ENCODE measurements around the gene APOL6. TPM values are rescaled to one million over a fixed set of nuclear protein-coding genes. Genes with fewer than 3 reads are reported as not detected.
"Not testable (repeated sequence)": the region's sequence is repeated elsewhere in the genome, so short reads cannot be mapped to it uniquely, and the experiment has no call there.

APOL6 gene
- total RNA-seq, 2 donors from 2014 or later: not detected

DNA sequence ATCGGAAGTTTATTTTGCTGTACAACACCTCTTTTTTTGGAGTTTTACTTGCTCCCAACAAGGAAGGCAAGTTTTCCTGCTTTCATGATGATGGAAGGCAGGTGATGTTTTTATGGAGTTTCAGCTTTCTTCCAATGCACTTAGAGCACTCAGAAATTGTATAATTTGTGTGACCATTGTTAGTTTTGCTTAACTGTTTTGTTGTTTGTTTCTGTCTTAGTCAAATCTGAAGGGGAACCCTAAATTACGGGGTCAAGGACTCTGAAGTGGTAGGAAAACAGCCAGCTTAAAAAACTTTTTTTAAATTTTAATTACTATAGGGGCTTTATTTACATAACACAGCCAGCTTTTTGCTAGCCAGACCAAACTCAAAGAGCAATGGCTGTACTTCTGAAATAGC lies 14.7 kb downstream of the APOL6 start:
- H3K4me1 ChIP-seq (ENCODE audit: control insufficient read depth, insufficient read depth, low read length): peaks cover 5% of the 10 kb centered on the region
- H3K27me3 ChIP-seq (ENCODE audit: control insufficient read depth, insufficient read depth, low read length, poor library complexity, severe bottlenecking): no peaks in the 10 kb centered on the region
- no peak overlapping the region for H3K27ac ChIP-seq (ENCODE audit: low read depth, low read length)
- no peak overlapping the region for H3K4me3 Mint-ChIP-seq
- no peaks in the 10 kb centered on the region for H3K36me3 ChIP-seq (ENCODE audit: control insufficient read depth, insufficient read depth, low read length)
- peaks cover 7% of the 10 kb centered on the region for H3K4me1 Mint-ChIP-seq
- peaks cover 54% of the 10 kb centered on the region for H3K9me3 ChIP-seq (ENCODE audit: control insufficient read depth, low read length)
- H3K9ac ChIP-seq (ENCODE audit: extremely low read depth, low read length, poor library complexity, severe bottlenecking): no peak overlapping the region
- peak overlapping the region; percentile 54 for H3K4me3 ChIP-seq (ENCODE audit: low read length)
- H3K36me3 Mint-ChIP-seq (ENCODE audit: low read depth): peaks cover 2% of the 10 kb centered on the region
- no peak overlapping the region for H3K27ac Mint-ChIP-seq
- H3K27me3 Mint-ChIP-seq (ENCODE audit: insufficient read depth): peaks cover 18% of the 10 kb centered on the region
- H3K9me3 Mint-ChIP-seq: peaks cover 44% of the 10 kb centered on the region
- no peak for DNase-seq
- TF ChIP-seq CTCF (conservative IDR thresholded peaks at IDR 0.05): no peak
- WGBS, 2 experiments (ENCODE audit: insufficient coverage in 1 of 2, insufficient read length in 1 of 2): 80 to 87% methylated on average over 1 to 2 of the region's 2 CpGs

- H3K27me3 Mint-ChIP-seq (ENCODE audit: insufficient read depth): peaks cover 13% of the 10 kb centered on the region
- H3K27me3 ChIP-seq (ENCODE audit: control insufficient read depth, insufficient read depth, low read length, poor library complexity, severe bottlenecking): no peaks in the 10 kb centered on the region
- H3K4me3 ChIP-seq (ENCODE audit: low read length): peak overlapping the region; percentile 53
- H3K27ac Mint-ChIP-seq: no peak overlapping the region
- no peak overlapping the region for H3K9ac ChIP-seq (ENCODE audit: extremely low read depth, low read length, poor library complexity, severe bottlenecking)
- no peaks in the 10 kb centered on the region for H3K36me3 ChIP-seq (ENCODE audit: control insufficient read depth, insufficient read depth, low read length)
- H3K4me1 Mint-ChIP-seq: peaks cover 7% of the 10 kb centered on the region
- peaks cover 46% of the 10 kb centered on the region for H3K9me3 Mint-ChIP-seq
- no CpG with 5 or more reads among the region's 3 CpGs for WGBS, 2 experiments (ENCODE audit: insufficient coverage in 1 of 2, insufficient read length in 1 of 2)
- peaks cover 5% of the 10 kb centered on the region for H3K4me1 ChIP-seq (ENCODE audit: control insufficient read depth, insufficient read depth, low read length)
- no peak for DNase-seq
- TF ChIP-seq CTCF (conservative IDR thresholded peaks at IDR 0.05): no peak
- H3K4me3 Mint-ChIP-seq: no peak overlapping the region
- peaks cover 2% of the 10 kb centered on the region for H3K36me3 Mint-ChIP-seq (ENCODE audit: low read depth)
- no peak overlapping the region for H3K27ac ChIP-seq (ENCODE audit: low read depth, low read length)
- peaks cover 58% of the 10 kb centered on the region for H3K9me3 ChIP-seq (ENCODE audit: control insufficient read depth, low read length)
These were observed 15.1 kb downstream of the APOL6 start for GRCh38 chr22:35663371-35663770.

DNA sequence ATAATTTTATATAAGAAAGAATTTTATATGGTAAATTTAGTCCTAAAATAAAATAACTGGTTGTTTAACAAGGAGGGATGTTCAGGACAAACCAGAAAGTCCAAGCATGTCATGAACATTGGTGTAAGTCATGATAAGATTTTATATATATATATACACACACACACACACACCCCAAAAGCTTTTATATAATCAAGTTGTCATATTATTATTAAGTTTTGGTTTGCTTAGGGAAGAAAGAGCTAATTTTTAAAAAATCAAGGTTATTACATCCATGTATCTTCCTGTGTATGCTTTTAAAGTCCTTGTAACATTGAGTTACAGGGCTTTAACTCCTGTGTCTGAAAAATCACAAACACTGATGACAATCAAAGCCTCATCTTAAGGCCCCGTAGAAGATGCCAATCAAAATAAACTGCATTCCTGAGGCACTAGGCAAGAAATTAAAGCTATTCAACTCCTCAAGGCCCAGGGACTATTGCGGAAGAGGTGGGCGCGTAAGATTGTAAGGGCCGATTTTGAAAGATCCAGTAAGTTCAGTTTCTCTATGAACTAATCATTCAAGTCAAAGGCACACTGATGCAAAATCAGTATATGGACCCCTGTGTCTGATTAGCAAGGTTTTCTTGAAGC lies 16.8 kb downstream of the APOL6 start:
- H3K4me3 ChIP-seq (ENCODE audit: low read length): peak overlapping the region; percentile 68
- H3K9ac ChIP-seq (ENCODE audit: extremely low read depth, low read length, poor library complexity, severe bottlenecking): no peak overlapping the region
- H3K4me1 ChIP-seq (ENCODE audit: control insufficient read depth, insufficient read depth, low read length): peaks cover 5% of the 10 kb centered on the region
- Mint-ChIP-seq H3K4me1 (peaks cover 7% of the 10 kb centered on the region), H3K27ac (no peak overlapping the region), H3K27me3 (ENCODE audit: insufficient read depth) (no peaks in the 10 kb centered on the region), H3K4me3 (no peak overlapping the region), H3K9me3 (peaks cover 41% of the 10 kb centered on the region), H3K36me3 (ENCODE audit: low read depth) (peaks cover 2% of the 10 kb centered on the region)
- no peak overlapping the region for H3K27ac ChIP-seq (ENCODE audit: low read depth, low read length)
- DNase-seq: no peak
- 87 to 94% methylated on average over 3 to 5 of the region's 5 CpGs for WGBS, 2 experiments (ENCODE audit: insufficient coverage in 1 of 2, insufficient read length in 1 of 2)
- no peak for TF ChIP-seq CTCF (conservative IDR thresholded peaks at IDR 0.05)
- H3K27me3 ChIP-seq (ENCODE audit: control insufficient read depth, insufficient read depth, low read length, poor library complexity, severe bottlenecking): no peaks in the 10 kb centered on the region
- peaks cover 58% of the 10 kb centered on the region for H3K9me3 ChIP-seq (ENCODE audit: control insufficient read depth, low read length)
- no peaks in the 10 kb centered on the region for H3K36me3 ChIP-seq (ENCODE audit: control insufficient read depth, insufficient read depth, low read length)

- H3K27ac Mint-ChIP-seq; DNase-seq; H3K27me3 ChIP-seq (ENCODE audit: control insufficient read depth, insufficient read depth, low read length, poor library complexity, severe bottlenecking); H3K4me1 ChIP-seq (ENCODE audit: control insufficient read depth, insufficient read depth, low read length); H3K27ac ChIP-seq (ENCODE audit: low read depth, low read length); H3K36me3 Mint-ChIP-seq (ENCODE audit: low read depth); H3K36me3 ChIP-seq (ENCODE audit: control insufficient read depth, insufficient read depth, low read length); H3K27me3 Mint-ChIP-seq (ENCODE audit: insufficient read depth); H3K4me3 ChIP-seq (ENCODE audit: low read length); H3K9ac ChIP-seq (ENCODE audit: extremely low read depth, low read length, poor library complexity, severe bottlenecking); H3K4me3 Mint-ChIP-seq; H3K4me1 Mint-ChIP-seq: not testable (repeated sequence)
- peaks cover 50% of the 10 kb centered on the region for H3K9me3 Mint-ChIP-seq
- peaks cover 54% of the 10 kb centered on the region for H3K9me3 ChIP-seq (ENCODE audit: control insufficient read depth, low read length)
- 57 to 78% methylated on average over 1 of the region's 1 CpG for WGBS, 2 experiments (ENCODE audit: insufficient coverage in 1 of 2, insufficient read length in 1 of 2)
These were observed 18.5 kb downstream of the APOL6 start for GRCh38 chr22:35666699-35667098.

Data from endodermal cell (in vitro differentiated cells).